ENCODE measurements around the gene DUOXA2.
"Not testable (repeated sequence)": the region's sequence is repeated elsewhere in the genome, so short reads cannot be mapped to it uniquely, and the experiment has no call there.

Gene DUOXA2

GRCh38 chr15:45097466-45097865, 16.7 kb upstream of the DUOXA2 start:
- no peak for TF ChIP-seq SPI1 (IDR thresholded peaks at IDR 0.05; ENCODE audit: low read depth, low read length)
- no peak for TF ChIP-seq POLR2A (IDR thresholded peaks at IDR 0.05; ENCODE audit: low read depth, low read length)
- TF ChIP-seq POU2F2 (IDR thresholded peaks at IDR 0.05; ENCODE audit: low read depth, low read length) = no peak
- no peak for TF ChIP-seq POLR2AphosphoS5 (IDR thresholded peaks at IDR 0.05; ENCODE audit: low read depth, low read length)
- TF ChIP-seq PAX5 (IDR thresholded peaks at IDR 0.05; ENCODE audit: insufficient read depth, low read length, severe bottlenecking) = no peak
- no peak for TF ChIP-seq TAF1 (IDR thresholded peaks at IDR 0.05; ENCODE audit: low read depth, low read length)
- DNase-seq (ENCODE audit: insufficient read length, low spot score) = no peak
- no peak for FAIRE-seq

GRCh38 chr15:45099549-45100165, 14.5 kb upstream of the DUOXA2 start:
- FAIRE-seq = no peak
- no peak for TF ChIP-seq SPI1 (IDR thresholded peaks at IDR 0.05; ENCODE audit: low read depth, low read length)
- no peak for TF ChIP-seq POU2F2 (IDR thresholded peaks at IDR 0.05; ENCODE audit: low read depth, low read length)
- no peak for TF ChIP-seq TAF1 (IDR thresholded peaks at IDR 0.05; ENCODE audit: low read depth, low read length)
- no peak for DNase-seq (ENCODE audit: insufficient read length, low spot score)

GRCh38 chr15:45100884-45101625, 13.1 kb upstream of the DUOXA2 start:
- FAIRE-seq (no peak), DNase-seq (ENCODE audit: insufficient read length, low spot score) (no peak)
- no peak for TF ChIP-seq PAX5 (IDR thresholded peaks at IDR 0.05; ENCODE audit: insufficient read depth, low read length, severe bottlenecking)
- TF ChIP-seq POLR2AphosphoS5 (IDR thresholded peaks at IDR 0.05; ENCODE audit: low read depth, low read length) = no peak
- TF ChIP-seq POU2F2 (IDR thresholded peaks at IDR 0.05; ENCODE audit: low read depth, low read length) = no peak
- no peak for TF ChIP-seq POLR2A (IDR thresholded peaks at IDR 0.05; ENCODE audit: low read depth, low read length)
- no peak for TF ChIP-seq TAF1 (IDR thresholded peaks at IDR 0.05; ENCODE audit: low read depth, low read length)
- no peak for TF ChIP-seq SPI1 (IDR thresholded peaks at IDR 0.05; ENCODE audit: low read depth, low read length)

- no peak for FAIRE-seq
- TF ChIP-seq SPI1 (IDR thresholded peaks at IDR 0.05; ENCODE audit: low read depth, low read length) (no peak), POU2F2 (IDR thresholded peaks at IDR 0.05; ENCODE audit: low read depth, low read length) (no peak), POLR2A (IDR thresholded peaks at IDR 0.05; ENCODE audit: low read depth, low read length) (no peak), TAF1 (IDR thresholded peaks at IDR 0.05; ENCODE audit: low read depth, low read length) (no peak), PAX5 (IDR thresholded peaks at IDR 0.05; ENCODE audit: insufficient read depth, low read length, severe bottlenecking) (no peak), POLR2AphosphoS5 (IDR thresholded peaks at IDR 0.05; ENCODE audit: low read depth, low read length) (no peak)
- no peak for DNase-seq (ENCODE audit: insufficient read length, low spot score)
Observed at GRCh38 chr15:45101749-45102148, 12.4 kb upstream of the DUOXA2 start.

- FAIRE-seq (no peak), DNase-seq (ENCODE audit: insufficient read length, low spot score) (no peak)
- TF ChIP-seq POLR2AphosphoS5 (IDR thresholded peaks at IDR 0.05; ENCODE audit: low read depth, low read length) (no peak), POLR2A (IDR thresholded peaks at IDR 0.05; ENCODE audit: low read depth, low read length) (no peak), POU2F2 (IDR thresholded peaks at IDR 0.05; ENCODE audit: low read depth, low read length) (no peak), PAX5 (IDR thresholded peaks at IDR 0.05; ENCODE audit: insufficient read depth, low read length, severe bottlenecking) (no peak), TAF1 (IDR thresholded peaks at IDR 0.05; ENCODE audit: low read depth, low read length) (no peak), SPI1 (IDR thresholded peaks at IDR 0.05; ENCODE audit: low read depth, low read length) (no peak)
Observed at GRCh38 chr15:45102226-45102625, 11.9 kb upstream of the DUOXA2 start.

GRCh38 chr15:45104170-45104569, 10.0 kb upstream of the DUOXA2 start:
- not testable (repeated sequence) for FAIRE-seq; DNase-seq (ENCODE audit: insufficient read length, low spot score)

- DNase-seq (ENCODE audit: insufficient read length, low spot score) = no peak
- no peak for TF ChIP-seq SPI1 (IDR thresholded peaks at IDR 0.05; ENCODE audit: low read depth, low read length)
- no peak for TF ChIP-seq POU2F2 (IDR thresholded peaks at IDR 0.05; ENCODE audit: low read depth, low read length)
- TF ChIP-seq PAX5 (IDR thresholded peaks at IDR 0.05; ENCODE audit: insufficient read depth, low read length, severe bottlenecking) = no peak
- no peak for TF ChIP-seq POLR2AphosphoS5 (IDR thresholded peaks at IDR 0.05; ENCODE audit: low read depth, low read length)
- no peak for TF ChIP-seq POLR2A (IDR thresholded peaks at IDR 0.05; ENCODE audit: low read depth, low read length)
- TF ChIP-seq TAF1 (IDR thresholded peaks at IDR 0.05; ENCODE audit: low read depth, low read length) = no peak
- FAIRE-seq = no peak
Observed at GRCh38 chr15:45105586-45105985, 8.5 kb upstream of the DUOXA2 start.

- FAIRE-seq (no peak), DNase-seq (ENCODE audit: insufficient read length, low spot score) (no peak)
- TF ChIP-seq POLR2A (IDR thresholded peaks at IDR 0.05; ENCODE audit: low read depth, low read length) = no peak
- no peak for TF ChIP-seq TAF1 (IDR thresholded peaks at IDR 0.05; ENCODE audit: low read depth, low read length)
- no peak for TF ChIP-seq POLR2AphosphoS5 (IDR thresholded peaks at IDR 0.05; ENCODE audit: low read depth, low read length)
- no peak for TF ChIP-seq POU2F2 (IDR thresholded peaks at IDR 0.05; ENCODE audit: low read depth, low read length)
- no peak for TF ChIP-seq PAX5 (IDR thresholded peaks at IDR 0.05; ENCODE audit: insufficient read depth, low read length, severe bottlenecking)
- no peak for TF ChIP-seq SPI1 (IDR thresholded peaks at IDR 0.05; ENCODE audit: low read depth, low read length)
Observed at GRCh38 chr15:45106002-45106790, 7.9 kb upstream of the DUOXA2 start.

GRCh38 chr15:45107941-45108630, 6.0 kb upstream of the DUOXA2 start:
- TF ChIP-seq TAF1 (IDR thresholded peaks at IDR 0.05; ENCODE audit: low read depth, low read length) (no peak), POLR2AphosphoS5 (IDR thresholded peaks at IDR 0.05; ENCODE audit: low read depth, low read length) (no peak), PAX5 (IDR thresholded peaks at IDR 0.05; ENCODE audit: insufficient read depth, low read length, severe bottlenecking) (no peak), POU2F2 (IDR thresholded peaks at IDR 0.05; ENCODE audit: low read depth, low read length) (no peak), SPI1 (IDR thresholded peaks at IDR 0.05; ENCODE audit: low read depth, low read length) (no peak), POLR2A (IDR thresholded peaks at IDR 0.05; ENCODE audit: low read depth, low read length) (no peak)
- FAIRE-seq = no peak
- no peak for DNase-seq (ENCODE audit: insufficient read length, low spot score)

Measured in GM12891 (cell line).